ENCODE data around the gene OR4Q3. TPM values are rescaled to one million over a fixed set of nuclear protein-coding genes. Genes with fewer than 3 reads are reported as not detected.
"Not testable (repeated sequence)": the region's sequence is repeated elsewhere in the genome, so short reads cannot be mapped to it uniquely, and the experiment has no call there.

Gene OR4Q3
- total RNA-seq: not detected

DNA sequence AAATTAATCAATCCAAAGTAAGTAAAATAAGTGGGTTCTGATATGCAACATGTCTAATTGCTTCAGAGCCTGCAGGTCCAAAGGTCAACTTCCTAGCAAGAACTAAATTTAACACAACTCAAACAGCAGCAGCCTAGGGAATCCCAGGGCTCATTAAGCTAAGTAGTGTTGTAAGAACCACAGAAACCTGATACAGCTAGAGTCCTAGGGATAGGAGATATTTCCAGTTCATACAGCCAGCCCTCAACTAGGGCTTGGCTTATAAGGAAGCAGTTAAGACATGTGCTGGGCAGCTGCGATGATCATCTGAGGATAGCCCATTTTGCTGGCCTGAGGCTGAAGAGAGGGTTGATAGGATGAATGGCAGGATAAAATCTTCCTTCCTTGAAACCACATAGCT, at the start of gene OR4Q3:
Gene OR4Q3, plus strand, starts transcription at position 316 of the 400 bp plus-strand sequence.
- no peaks in the 10 kb centered on the region for H3K36me3 Mint-ChIP-seq (ENCODE audit: low read depth)
- no peak within 1 kb of the TSS for H3K27ac Mint-ChIP-seq
- H3K4me1 Mint-ChIP-seq (ENCODE audit: low read depth): no peaks in the 10 kb centered on the region
- no peaks in the 10 kb centered on the region for H3K27me3 Mint-ChIP-seq (ENCODE audit: low read depth)
- no peak for ATAC-seq
- no peak for DNase-seq
- no peak within 1 kb of the TSS for H3K4me3 Mint-ChIP-seq
- peaks cover 6% of the 10 kb centered on the region for H3K9me3 Mint-ChIP-seq (ENCODE audit: insufficient read depth)
- ChIA-PET POLR2A (no interaction called here), CTCF (no interaction called here)

DNA sequence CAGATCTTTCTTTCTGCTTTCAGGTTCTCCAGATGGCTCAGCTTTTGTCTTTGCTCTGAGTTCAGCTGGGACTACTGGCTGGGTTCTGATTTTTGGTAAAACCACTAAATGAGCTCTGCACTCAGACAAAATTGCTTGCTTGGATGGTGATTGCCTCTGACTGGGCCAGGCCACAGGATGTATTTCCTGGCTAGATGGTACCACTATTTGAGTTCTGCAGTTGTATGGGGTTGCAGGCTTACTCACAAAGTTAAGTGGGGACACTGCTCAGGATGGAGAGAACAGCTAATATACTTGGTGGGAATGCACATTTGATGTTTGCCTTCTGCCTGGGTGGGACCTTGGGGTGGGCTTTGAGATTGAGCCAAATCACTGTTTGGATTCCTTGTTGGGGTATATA, 14.0 kb upstream of the OR4Q3 start:
- Mint-ChIP-seq H3K27ac (no peak overlapping the region), H3K9me3 (ENCODE audit: insufficient read depth) (no peaks in the 10 kb centered on the region), H3K4me3 (no peak overlapping the region), H3K36me3 (ENCODE audit: low read depth) (no peaks in the 10 kb centered on the region), H3K4me1 (ENCODE audit: low read depth) (no peaks in the 10 kb centered on the region), H3K27me3 (ENCODE audit: low read depth) (no peaks in the 10 kb centered on the region)
- DNase-seq (no peak), ATAC-seq (no peak)
- ChIA-PET POLR2A (no interaction called here), CTCF (no interaction called here)

DNA sequence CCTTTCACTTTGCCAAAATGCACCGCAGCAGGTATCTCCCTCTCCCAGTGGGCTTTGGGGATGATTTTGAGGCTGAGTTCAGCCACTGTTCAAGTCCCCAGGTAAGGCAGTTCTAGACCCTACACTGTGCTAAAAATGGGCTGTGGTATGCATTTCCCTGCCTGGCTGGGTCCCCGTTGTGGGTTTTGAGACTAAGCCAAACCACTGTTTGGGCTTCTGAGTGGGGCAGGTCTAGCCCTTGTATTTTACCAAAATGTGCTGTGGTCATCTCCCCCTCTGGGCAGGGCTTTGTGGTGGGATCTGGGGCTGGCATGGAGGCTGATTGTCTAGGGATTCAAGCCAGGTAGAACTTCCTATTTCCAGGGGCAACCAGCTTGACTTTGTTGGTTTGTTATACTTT, 13.6 kb upstream of the OR4Q3 start:
- H3K27me3 Mint-ChIP-seq (ENCODE audit: low read depth): no peaks in the 10 kb centered on the region
- ATAC-seq (no peak), DNase-seq (no peak)
- POLR2A ChIA-PET: no interaction called here
- CTCF ChIA-PET: no interaction called here
- H3K4me1 Mint-ChIP-seq (ENCODE audit: low read depth): no peaks in the 10 kb centered on the region
- H3K9me3 Mint-ChIP-seq (ENCODE audit: insufficient read depth): no peaks in the 10 kb centered on the region
- no peak overlapping the region for H3K27ac Mint-ChIP-seq
- no peaks in the 10 kb centered on the region for H3K36me3 Mint-ChIP-seq (ENCODE audit: low read depth)
- no peak overlapping the region for H3K4me3 Mint-ChIP-seq

DNA sequence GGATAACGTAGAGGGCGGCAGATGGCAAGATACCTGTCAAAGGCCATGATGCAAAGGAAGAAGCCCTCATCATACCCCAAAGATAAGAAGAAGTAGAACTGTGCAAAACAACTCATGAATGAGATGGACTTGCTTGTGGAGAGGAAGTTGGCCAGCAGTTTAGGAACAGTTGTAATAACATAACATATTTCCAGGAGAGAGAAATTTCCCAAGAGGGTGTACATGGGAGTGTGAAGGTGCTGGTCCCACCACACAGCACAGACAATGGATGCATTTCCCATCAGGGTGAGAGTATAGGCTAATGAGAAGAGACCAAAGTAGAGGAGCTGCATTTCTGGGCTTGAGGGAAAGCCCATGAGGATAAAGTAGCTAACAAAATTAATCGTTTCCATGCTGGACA, 9.5 kb upstream of the OR4Q3 start:
- H3K4me1 Mint-ChIP-seq (ENCODE audit: low read depth); H3K36me3 Mint-ChIP-seq (ENCODE audit: low read depth); ATAC-seq; H3K27ac Mint-ChIP-seq; H3K4me3 Mint-ChIP-seq; POLR2A ChIA-PET; H3K9me3 Mint-ChIP-seq (ENCODE audit: insufficient read depth); DNase-seq; CTCF ChIA-PET; H3K27me3 Mint-ChIP-seq (ENCODE audit: low read depth): not testable (repeated sequence)

DNA sequence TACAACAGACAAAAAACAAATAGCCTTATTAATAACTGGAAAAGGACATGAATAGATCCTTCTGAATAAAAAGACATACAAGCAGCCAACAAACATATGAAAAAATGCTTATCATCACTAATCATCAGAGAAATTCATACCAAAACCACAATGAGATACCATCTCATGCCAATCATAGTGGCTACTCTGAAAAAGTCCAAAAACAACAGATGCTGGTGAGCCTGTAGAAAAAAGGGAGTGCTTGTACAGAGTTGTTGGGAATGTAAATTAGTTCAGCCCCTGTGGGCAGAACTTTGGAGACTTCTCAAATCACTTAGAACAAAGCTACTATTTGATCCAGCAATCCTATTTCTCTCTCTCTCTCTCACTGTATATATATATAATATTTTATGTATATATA, 8.9 kb downstream of the OR4Q3 start:
- H3K4me1 Mint-ChIP-seq (ENCODE audit: low read depth); POLR2A ChIA-PET; H3K27me3 Mint-ChIP-seq (ENCODE audit: low read depth); DNase-seq; H3K36me3 Mint-ChIP-seq (ENCODE audit: low read depth); H3K27ac Mint-ChIP-seq; H3K9me3 Mint-ChIP-seq (ENCODE audit: insufficient read depth); ATAC-seq; H3K4me3 Mint-ChIP-seq; CTCF ChIA-PET: not testable (repeated sequence)

DNA sequence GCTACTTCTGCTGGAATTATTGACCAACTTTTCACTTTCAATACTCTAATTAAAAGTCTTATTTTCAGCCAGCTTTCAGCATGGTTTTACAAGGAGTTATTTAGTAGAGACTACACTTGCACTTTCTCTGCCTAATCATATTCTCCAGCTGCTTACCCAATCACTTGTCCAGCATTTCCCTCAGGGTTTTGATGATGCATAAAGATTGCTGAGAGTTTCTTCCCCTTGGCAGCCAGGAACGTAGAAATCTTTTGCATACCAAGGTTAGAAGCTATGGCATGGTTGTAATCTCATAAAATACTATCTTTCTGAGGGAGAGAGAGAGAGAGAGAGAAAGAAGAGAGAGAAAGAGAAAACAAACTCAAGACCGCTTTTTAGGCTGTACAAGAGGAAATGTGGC, 10.8 kb downstream of the OR4Q3 start:
- Mint-ChIP-seq H3K9me3 (ENCODE audit: insufficient read depth) (no peaks in the 10 kb centered on the region), H3K36me3 (ENCODE audit: low read depth) (no peaks in the 10 kb centered on the region), H3K27ac (no peak overlapping the region)

DNA sequence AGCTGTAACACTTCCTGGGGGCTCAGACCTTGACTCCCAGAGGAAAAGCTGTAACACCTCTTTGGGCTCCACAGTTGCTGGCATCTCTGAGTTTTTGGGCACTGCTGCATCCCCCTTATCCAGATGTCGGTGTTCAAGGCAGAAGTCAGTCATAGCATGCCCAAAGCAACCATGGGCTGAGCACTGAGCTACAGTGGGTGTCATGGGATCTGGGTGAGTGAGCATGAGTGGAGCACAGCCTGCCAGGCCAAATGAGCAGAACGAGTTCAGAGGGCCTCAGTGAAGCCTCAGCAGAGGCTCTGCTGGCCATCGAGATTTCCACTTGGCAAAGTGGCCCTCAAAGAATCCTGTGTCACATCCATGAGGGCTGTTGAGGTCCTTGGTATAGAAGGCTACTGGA, 28.1 kb downstream of the OR4Q3 start:
- CTCF ChIA-PET; DNase-seq; H3K27ac Mint-ChIP-seq; ATAC-seq; H3K4me3 Mint-ChIP-seq; H3K27me3 Mint-ChIP-seq (ENCODE audit: low read depth); H3K4me1 Mint-ChIP-seq (ENCODE audit: low read depth); H3K36me3 Mint-ChIP-seq (ENCODE audit: low read depth); H3K9me3 Mint-ChIP-seq (ENCODE audit: insufficient read depth); POLR2A ChIA-PET: not testable (repeated sequence)

More for the DNA sequence above, 10.8 kb downstream of the OR4Q3 start:
- H3K27me3 Mint-ChIP-seq (ENCODE audit: low read depth): no peaks in the 10 kb centered on the region
- DNase-seq: no peak
- ChIA-PET CTCF (no interaction called here), POLR2A (no interaction called here)
- no peak overlapping the region for H3K4me3 Mint-ChIP-seq
- no peak for ATAC-seq
- H3K4me1 Mint-ChIP-seq (ENCODE audit: low read depth): no peaks in the 10 kb centered on the region

DNA sequence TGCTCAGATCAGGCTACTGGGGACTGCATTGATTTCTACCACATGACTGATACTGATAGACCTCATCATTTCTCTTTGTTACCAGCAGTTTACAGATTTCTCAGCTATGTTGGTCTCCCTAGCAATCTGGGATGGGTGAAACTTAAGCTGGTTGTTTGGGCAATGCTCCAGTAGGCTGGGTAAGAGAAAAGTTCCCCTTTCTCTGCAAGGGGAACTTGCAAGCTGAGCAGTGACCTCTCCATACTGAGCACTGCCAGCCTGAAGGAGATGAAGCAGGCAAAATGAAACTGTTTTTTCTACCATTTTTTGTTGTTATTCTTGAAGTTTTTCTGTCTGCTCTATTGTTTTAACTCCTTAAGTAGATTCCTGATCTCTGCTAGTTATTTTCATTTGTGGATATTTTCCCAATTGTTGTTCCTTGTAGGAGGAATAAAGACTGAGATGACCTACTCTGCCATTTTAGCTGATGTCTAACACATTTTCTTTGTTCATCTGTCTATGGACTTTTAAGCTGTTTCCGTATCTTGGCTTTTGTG, 28.6 kb downstream of the OR4Q3 start:
- CTCF ChIA-PET: no interaction called here
- Mint-ChIP-seq H3K4me1 (ENCODE audit: low read depth) (no peaks in the 10 kb centered on the region), H3K4me3 (no peak overlapping the region), H3K36me3 (ENCODE audit: low read depth) (no peaks in the 10 kb centered on the region), H3K27ac (no peak overlapping the region), H3K9me3 (ENCODE audit: insufficient read depth) (peaks cover 9% of the 10 kb centered on the region), H3K27me3 (ENCODE audit: low read depth) (no peaks in the 10 kb centered on the region)
- ATAC-seq (no peak), DNase-seq (no peak)
- POLR2A ChIA-PET: no interaction called here

DNA sequence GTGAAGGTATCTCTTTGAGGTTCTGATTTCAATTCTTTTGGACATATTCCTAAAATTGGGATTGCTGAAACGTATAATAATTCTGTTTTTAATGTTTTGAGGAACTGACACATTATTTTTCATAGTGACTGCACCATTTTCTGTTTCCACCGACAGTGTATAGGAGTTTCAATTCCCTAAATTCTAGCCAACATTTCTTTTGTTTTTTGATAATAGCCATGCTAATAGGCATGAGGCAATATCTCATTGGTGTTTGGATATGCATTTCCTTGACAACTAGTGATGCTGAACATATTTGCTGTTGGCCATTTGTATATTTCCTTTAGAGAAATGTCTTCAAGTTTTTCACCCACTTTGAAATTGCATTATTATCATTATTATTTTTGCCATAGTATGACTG, 29.1 kb downstream of the OR4Q3 start:
- H3K27me3 Mint-ChIP-seq (ENCODE audit: low read depth); H3K4me1 Mint-ChIP-seq (ENCODE audit: low read depth); H3K4me3 Mint-ChIP-seq; CTCF ChIA-PET; POLR2A ChIA-PET; DNase-seq; ATAC-seq; H3K36me3 Mint-ChIP-seq (ENCODE audit: low read depth); H3K27ac Mint-ChIP-seq; H3K9me3 Mint-ChIP-seq (ENCODE audit: insufficient read depth): not testable (repeated sequence)

DNA sequence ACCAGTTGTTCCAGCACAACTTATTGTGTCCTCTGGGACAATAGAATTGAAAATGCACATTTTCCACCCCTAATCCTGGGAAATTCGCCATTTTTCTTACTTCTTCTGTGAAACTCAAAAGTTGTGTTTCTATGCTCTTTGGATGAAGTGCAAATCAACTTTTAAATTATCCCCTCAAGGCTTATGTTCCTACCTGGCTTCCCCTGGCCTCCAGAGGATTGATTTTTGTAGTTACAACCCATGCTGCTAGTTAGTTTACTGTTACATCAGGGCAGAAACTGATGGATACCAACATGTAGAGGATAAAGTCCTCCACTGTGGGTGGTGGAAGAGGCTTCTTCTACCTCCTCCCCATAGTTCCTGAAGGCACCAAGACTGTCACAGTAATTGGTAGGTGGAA, 29.8 kb downstream of the OR4Q3 start, which contains the start of gene OR4M1:
Gene OR4M1, plus strand, starts transcription at position 301 of the 400 bp plus-strand sequence. CDS start 6,819 bp downstream, outside the sequence.
- H3K36me3 Mint-ChIP-seq (ENCODE audit: low read depth); H3K27ac Mint-ChIP-seq; H3K27me3 Mint-ChIP-seq (ENCODE audit: low read depth); POLR2A ChIA-PET; CTCF ChIA-PET; H3K9me3 Mint-ChIP-seq (ENCODE audit: insufficient read depth); DNase-seq; H3K4me1 Mint-ChIP-seq (ENCODE audit: low read depth); H3K4me3 Mint-ChIP-seq; ATAC-seq: not testable (repeated sequence)

DNA sequence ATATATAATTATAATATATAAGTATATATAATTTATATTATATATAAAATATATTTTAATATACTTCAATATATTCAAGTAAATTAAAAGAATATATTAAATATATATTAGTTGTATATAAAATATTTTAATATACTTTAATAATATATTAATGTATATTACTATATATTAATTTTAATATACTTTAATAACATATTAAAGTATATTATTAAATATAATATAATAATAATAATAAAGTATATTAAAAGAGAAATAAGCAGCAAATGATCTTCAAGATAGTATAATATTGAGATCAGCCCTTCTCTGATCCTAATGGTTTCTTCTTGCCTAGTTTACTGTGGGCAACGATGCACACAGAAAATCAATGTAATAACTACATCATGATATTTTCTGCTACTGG, 32.2 kb downstream of the OR4Q3 start:
- ChIA-PET POLR2A (no interaction called here), CTCF (no interaction called here)
- H3K4me3 Mint-ChIP-seq: no peak overlapping the region
- H3K9me3 Mint-ChIP-seq (ENCODE audit: insufficient read depth): peaks cover 8% of the 10 kb centered on the region
- no peaks in the 10 kb centered on the region for H3K27me3 Mint-ChIP-seq (ENCODE audit: low read depth)
- no peak for ATAC-seq
- H3K36me3 Mint-ChIP-seq (ENCODE audit: low read depth): no peaks in the 10 kb centered on the region
- no peak overlapping the region for H3K27ac Mint-ChIP-seq
- no peak for DNase-seq
- H3K4me1 Mint-ChIP-seq (ENCODE audit: low read depth): no peaks in the 10 kb centered on the region

DNA sequence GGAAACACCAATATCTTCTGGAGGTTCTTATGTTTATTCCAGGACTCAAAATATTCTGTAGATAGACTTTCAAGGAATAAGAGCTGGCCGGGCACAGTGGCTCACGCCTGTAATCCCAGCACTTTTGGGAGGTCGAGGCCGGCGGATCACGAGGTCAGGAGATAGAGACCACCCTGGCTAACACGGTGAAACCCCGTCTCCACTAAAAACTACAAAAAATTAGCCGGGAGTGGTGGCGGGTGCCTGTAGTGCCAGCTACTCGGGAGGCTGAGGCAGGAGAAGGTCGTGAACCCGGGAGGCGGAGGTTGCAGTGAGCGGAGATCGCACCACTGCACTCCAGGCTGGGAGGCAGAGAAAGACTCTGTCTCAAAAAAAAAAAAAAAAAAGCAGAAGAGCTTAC, 42.5 kb downstream of the OR4Q3 start:
- H3K27ac Mint-ChIP-seq; H3K4me3 Mint-ChIP-seq; H3K4me1 Mint-ChIP-seq (ENCODE audit: low read depth); POLR2A ChIA-PET; H3K27me3 Mint-ChIP-seq (ENCODE audit: low read depth); CTCF ChIA-PET; H3K9me3 Mint-ChIP-seq (ENCODE audit: insufficient read depth); H3K36me3 Mint-ChIP-seq (ENCODE audit: low read depth); ATAC-seq; DNase-seq: not testable (repeated sequence)

DNA sequence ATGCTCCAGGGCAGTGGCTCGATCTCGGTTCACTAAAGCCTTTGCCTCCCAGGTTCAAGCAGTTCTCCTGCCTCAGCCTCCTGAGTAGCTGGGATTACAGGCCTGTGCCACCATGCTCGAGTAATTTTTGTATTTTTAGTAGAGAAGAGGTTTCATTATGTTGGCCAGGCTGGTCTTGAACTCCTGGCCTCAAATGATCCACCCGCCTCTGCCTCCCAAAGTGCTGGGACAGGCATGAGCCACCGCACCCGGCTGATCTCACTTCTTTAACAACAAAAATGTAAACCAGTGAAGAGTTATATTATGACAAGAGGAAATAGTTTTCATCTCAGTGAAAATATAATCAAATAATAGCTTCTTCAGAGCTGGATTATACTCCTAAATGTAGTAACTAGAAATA, 43.9 kb downstream of the OR4Q3 start:
- POLR2A ChIA-PET; H3K4me1 Mint-ChIP-seq (ENCODE audit: low read depth); ATAC-seq; H3K9me3 Mint-ChIP-seq (ENCODE audit: insufficient read depth); H3K4me3 Mint-ChIP-seq; DNase-seq; H3K27me3 Mint-ChIP-seq (ENCODE audit: low read depth); H3K36me3 Mint-ChIP-seq (ENCODE audit: low read depth); H3K27ac Mint-ChIP-seq; CTCF ChIA-PET: not testable (repeated sequence)
